Astrocyte (in vitro differentiated cells and primary cell): ENCODE data around the gene PARVB. TPM values are rescaled to one million over a fixed set of nuclear protein-coding genes. Genes with fewer than 3 reads are reported as not detected.

Experiments
- DNase-seq: peaks from one replicate; pipeline ENCODE4 v3.0.0-alpha.2; 2010; ENCODE audit warnings: low read depth
- FAIRE-seq: peaks from 2 replicates; lab custom pipeline; 2011; peaks lifted over from hg19 to GRCh38; lab: Jason Lieb, UNC
- H2AFZ ChIP-seq: 2 replicates; pipeline ENCODE4 v1.6.0; 2012; ENCODE audit warnings: low read depth, low read length, inconsistent platforms
- H3K27ac ChIP-seq: 2 replicates; pipeline ENCODE4 v1.5.1; 2011; ENCODE audit warnings: low read depth, low read length, inconsistent platforms
- H3K27me3 ChIP-seq: 2 replicates; pipeline ENCODE4 v1.6.0; 2011; ENCODE audit warnings: low read length, inconsistent platforms; ENCODE audit not compliant: insufficient read depth
- H3K36me3 ChIP-seq: 2 replicates; pipeline ENCODE4 v1.5.1; 2011; ENCODE audit warnings: low read length, inconsistent platforms; ENCODE audit not compliant: insufficient read depth
- H3K4me1 ChIP-seq: 2 replicates; pipeline ENCODE4 v1.5.1; 2011; ENCODE audit warnings: low read length, inconsistent platforms; ENCODE audit not compliant: insufficient read depth
- H3K4me2 ChIP-seq: 2 replicates; pipeline ENCODE4 v1.6.0; 2012; ENCODE audit warnings: low read length, inconsistent platforms
- H3K4me3 ChIP-seq: 2 replicates; pipeline ENCODE4 v1.5.1; 2011; ENCODE audit warnings: low read depth, mild to moderate bottlenecking, low read length, inconsistent platforms; ENCODE audit not compliant: insufficient read depth
- H3K79me2 ChIP-seq: 2 replicates; pipeline ENCODE4 v1.6.0; 2012; ENCODE audit warnings: mild to moderate bottlenecking, low read length, inconsistent platforms; ENCODE audit not compliant: insufficient read depth
- H3K9ac ChIP-seq: 2 replicates; pipeline ENCODE4 v1.6.0; 2012; ENCODE audit warnings: mild to moderate bottlenecking, low read length, inconsistent platforms
- H3K9me3 ChIP-seq: 2 replicates; pipeline ENCODE4 v1.5.1; 2012; ENCODE audit warnings: low read depth, mild to moderate bottlenecking, low read length, inconsistent platforms; ENCODE audit not compliant: insufficient read depth
- H4K20me1 ChIP-seq: 2 replicates; pipeline ENCODE4 v1.6.0; 2012; ENCODE audit warnings: low read length, inconsistent platforms; ENCODE audit not compliant: insufficient read depth
- H3K27ac Mint-ChIP-seq: one replicate; pipeline ENCODE4 v1.8.0; 2021; ENCODE audit warnings: mild to moderate bottlenecking, mixed read lengths; ENCODE audit not compliant: unreplicated experiment
- H3K27me3 Mint-ChIP-seq: one replicate; pipeline ENCODE4 v1.8.0; 2021; ENCODE audit warnings: low read depth, mixed read lengths; ENCODE audit not compliant: unreplicated experiment
- H3K36me3 Mint-ChIP-seq: one replicate; pipeline ENCODE4 v1.8.0; 2021; ENCODE audit warnings: low read depth, mixed read lengths; ENCODE audit not compliant: unreplicated experiment
- H3K4me1 Mint-ChIP-seq: one replicate; pipeline ENCODE4 v1.8.0; 2021; ENCODE audit warnings: low read depth, mixed read lengths; ENCODE audit not compliant: unreplicated experiment
- H3K4me3 Mint-ChIP-seq: one replicate; pipeline ENCODE4 v1.8.0; 2021; ENCODE audit warnings: mild to moderate bottlenecking, moderate library complexity, mixed read lengths; ENCODE audit not compliant: unreplicated experiment
- H3K9me3 Mint-ChIP-seq: one replicate; pipeline ENCODE4 v1.8.0; 2021; ENCODE audit warnings: mild to moderate bottlenecking, mixed read lengths; ENCODE audit not compliant: unreplicated experiment
- EZH2 ChIP-seq: IDR thresholded peaks from 2 replicates; pipeline ENCODE4 v1.6.1; 2012; ENCODE audit warnings: mild to moderate bottlenecking, low read length, inconsistent platforms; ENCODE audit not compliant: insufficient read depth
- total RNA-seq: library from RNA; stranded (reverse); gene quantifications from 2 replicates; pipeline ENCODE4 v1.2.1, GENCODE V29; 2021
- TF ChIP-seq, protein P1 (sequence below): IDR thresholded peaks from 2 replicates; pipeline ENCODE4 v1.5.1; 2011; ENCODE audit warnings: low read depth, mild to moderate bottlenecking, inconsistent platforms, low read length, moderate library complexity; ENCODE audit not compliant: insufficient read depth

Gene PARVB
- total RNA-seq, 1 donor from 2014 or later, result 22.0 TPM

DNA sequence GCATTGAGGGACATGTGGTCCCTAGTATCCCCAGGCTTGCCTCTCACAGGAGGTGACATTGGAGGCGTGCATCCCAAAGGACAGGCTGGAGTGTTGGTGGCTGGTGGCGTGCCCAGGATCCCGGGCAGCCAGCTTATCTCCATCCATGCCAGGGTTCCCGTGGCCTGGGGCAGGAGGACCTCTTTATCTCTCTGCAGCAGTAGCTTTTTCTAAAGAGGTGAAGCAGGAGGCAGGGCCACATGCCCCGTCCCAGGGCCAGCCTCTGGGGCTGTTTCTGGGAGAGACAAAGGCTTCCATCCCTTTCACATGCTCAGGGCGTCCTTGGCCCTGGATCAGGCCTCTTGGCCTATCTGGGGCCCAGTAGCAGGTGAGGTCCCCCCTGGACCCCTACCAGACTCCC, 176.3 kb downstream of the PARVB start:
- Histone ChIP-seq H3K27me3 (peaks cover 6% of the 10 kb centered on the region), H3K4me2 (no peak overlapping the region), H3K9me3 (no peaks in the 10 kb centered on the region), H3K79me2 (no peaks in the 10 kb centered on the region), H2AFZ (no peak overlapping the region), H3K9ac (no peak overlapping the region), H3K27ac (no peak overlapping the region), H4K20me1 (no peaks in the 10 kb centered on the region), H3K36me3 (no peaks in the 10 kb centered on the region), H3K4me1 (peaks cover 6% of the 10 kb centered on the region), H3K4me3 (no peak overlapping the region)
- no peak for FAIRE-seq
- H3K4me3 Mint-ChIP-seq, result no peak overlapping the region
- no peaks in the 10 kb centered on the region for H3K9me3 Mint-ChIP-seq
- peaks cover 36% of the 10 kb centered on the region for H3K27me3 Mint-ChIP-seq
- H3K27ac Mint-ChIP-seq, result no peak overlapping the region
- TF ChIP-seq EZH2, result no peak
- TF ChIP-seq, protein P1, sequence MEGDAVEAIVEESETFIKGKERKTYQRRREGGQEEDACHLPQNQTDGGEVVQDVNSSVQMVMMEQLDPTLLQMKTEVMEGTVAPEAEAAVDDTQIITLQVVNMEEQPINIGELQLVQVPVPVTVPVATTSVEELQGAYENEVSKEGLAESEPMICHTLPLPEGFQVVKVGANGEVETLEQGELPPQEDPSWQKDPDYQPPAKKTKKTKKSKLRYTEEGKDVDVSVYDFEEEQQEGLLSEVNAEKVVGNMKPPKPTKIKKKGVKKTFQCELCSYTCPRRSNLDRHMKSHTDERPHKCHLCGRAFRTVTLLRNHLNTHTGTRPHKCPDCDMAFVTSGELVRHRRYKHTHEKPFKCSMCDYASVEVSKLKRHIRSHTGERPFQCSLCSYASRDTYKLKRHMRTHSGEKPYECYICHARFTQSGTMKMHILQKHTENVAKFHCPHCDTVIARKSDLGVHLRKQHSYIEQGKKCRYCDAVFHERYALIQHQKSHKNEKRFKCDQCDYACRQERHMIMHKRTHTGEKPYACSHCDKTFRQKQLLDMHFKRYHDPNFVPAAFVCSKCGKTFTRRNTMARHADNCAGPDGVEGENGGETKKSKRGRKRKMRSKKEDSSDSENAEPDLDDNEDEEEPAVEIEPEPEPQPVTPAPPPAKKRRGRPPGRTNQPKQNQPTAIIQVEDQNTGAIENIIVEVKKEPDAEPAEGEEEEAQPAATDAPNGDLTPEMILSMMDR, result no peak
- peaks cover 17% of the 10 kb centered on the region for H3K4me1 Mint-ChIP-seq
- no peaks in the 10 kb centered on the region for H3K36me3 Mint-ChIP-seq
- DNase-seq, result no peak

DNA sequence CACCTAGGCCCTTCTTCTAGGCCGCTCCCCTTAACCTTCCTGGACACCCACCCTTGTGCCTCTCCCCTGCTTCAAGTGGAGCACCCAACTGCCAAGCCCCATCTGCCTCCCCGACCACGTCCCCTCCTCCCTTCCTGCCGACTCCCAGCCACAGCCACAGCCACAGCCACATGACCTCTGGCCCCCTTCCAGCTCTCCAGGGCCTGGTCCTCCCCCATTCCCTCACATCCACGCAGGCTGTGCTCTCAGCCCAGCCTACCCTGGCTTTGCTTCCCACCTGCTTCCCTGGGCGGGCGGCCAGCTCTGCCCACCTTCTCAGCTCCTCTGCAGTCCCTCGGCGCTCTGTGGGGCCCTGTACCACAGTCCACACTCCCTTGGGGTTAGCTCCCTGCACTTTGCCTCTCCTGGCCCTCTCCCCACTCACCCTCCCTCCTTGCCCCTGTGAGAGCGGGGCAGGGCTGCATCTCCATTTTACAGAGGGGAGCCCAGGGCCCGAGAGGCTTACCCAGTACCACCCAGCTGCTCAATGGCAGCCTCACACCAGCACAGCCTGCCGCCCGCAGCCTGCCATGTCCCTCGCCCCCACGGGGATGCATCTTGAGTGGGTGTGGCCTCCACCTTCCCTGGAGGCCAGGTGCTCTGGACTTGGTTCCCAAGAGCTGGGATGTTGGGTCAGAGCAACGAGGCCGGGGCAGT, 176.9 kb downstream of the PARVB start:
- TF ChIP-seq, protein P1, result no peak
- no peak for TF ChIP-seq EZH2
- DNase-seq, result no peak
- Histone ChIP-seq H3K4me2 (no peak overlapping the region), H3K9me3 (no peaks in the 10 kb centered on the region), H3K4me1 (peaks cover 6% of the 10 kb centered on the region), H3K36me3 (no peaks in the 10 kb centered on the region), H3K79me2 (no peaks in the 10 kb centered on the region), H3K4me3 (no peak overlapping the region), H3K27ac (no peak overlapping the region), H4K20me1 (no peaks in the 10 kb centered on the region), H3K27me3 (peaks cover 4% of the 10 kb centered on the region), H2AFZ (no peak overlapping the region), H3K9ac (no peak overlapping the region)
- peaks cover 34% of the 10 kb centered on the region for H3K27me3 Mint-ChIP-seq
- no peak overlapping the region for H3K27ac Mint-ChIP-seq
- no peak for FAIRE-seq
- no peak overlapping the region for H3K4me3 Mint-ChIP-seq
- peaks cover 17% of the 10 kb centered on the region for H3K4me1 Mint-ChIP-seq
- H3K9me3 Mint-ChIP-seq, result no peaks in the 10 kb centered on the region
- no peaks in the 10 kb centered on the region for H3K36me3 Mint-ChIP-seq

DNA sequence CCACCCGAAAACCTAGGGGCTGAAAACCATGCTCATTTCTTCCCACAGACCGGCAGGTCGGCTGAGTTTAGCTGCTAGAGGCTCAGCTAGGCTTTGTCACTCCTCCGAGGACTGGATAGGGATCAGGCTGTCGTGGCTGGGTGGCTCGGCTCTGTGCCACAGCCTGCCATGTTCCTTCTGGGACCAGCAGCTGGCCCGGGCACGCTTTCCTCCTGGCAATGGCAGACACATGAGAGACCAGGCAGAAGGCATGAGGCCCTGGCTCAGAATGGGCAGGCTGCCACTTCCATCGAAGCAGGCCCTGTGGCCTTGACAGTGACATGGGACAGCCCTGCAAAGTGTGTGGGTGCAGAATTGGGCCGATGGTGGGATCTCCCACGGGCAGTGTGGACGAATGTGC, 177.6 kb downstream of the PARVB start:
- no peak overlapping the region for H3K4me3 ChIP-seq
- no peaks in the 10 kb centered on the region for H3K36me3 ChIP-seq
- no peak overlapping the region for H3K27ac Mint-ChIP-seq
- no peaks in the 10 kb centered on the region for H3K9me3 Mint-ChIP-seq
- H3K4me1 Mint-ChIP-seq, result peaks cover 17% of the 10 kb centered on the region
- H3K79me2 ChIP-seq, result no peaks in the 10 kb centered on the region
- no peaks in the 10 kb centered on the region for H3K9me3 ChIP-seq
- H4K20me1 ChIP-seq, result no peaks in the 10 kb centered on the region
- H3K4me1 ChIP-seq, result peaks cover 6% of the 10 kb centered on the region
- H3K27ac ChIP-seq, result no peak overlapping the region
- H3K27me3 Mint-ChIP-seq, result peaks cover 34% of the 10 kb centered on the region
- H3K9ac ChIP-seq, result no peak overlapping the region
- no peak overlapping the region for H2AFZ ChIP-seq
- no peak for FAIRE-seq
- H3K36me3 Mint-ChIP-seq, result no peaks in the 10 kb centered on the region
- peak overlapping the region; percentile 39 for H3K4me2 ChIP-seq
- H3K27me3 ChIP-seq, result peaks cover 2% of the 10 kb centered on the region
- H3K4me3 Mint-ChIP-seq, result no peak overlapping the region
- DNase-seq, result no peak
- TF ChIP-seq, protein P1, result no peak
- no peak for TF ChIP-seq EZH2
